ENCODE results near the gene NTSR1.

Gene NTSR1

GRCh38 chr20:62726716-62727583 is 18.3 kb downstream of the NTSR1 start:
- no peak for TF ChIP-seq TAF1 (IDR thresholded peaks at IDR 0.05; ENCODE audit: low read depth, low read length)
- no peak for TF ChIP-seq SPI1 (IDR thresholded peaks at IDR 0.05; ENCODE audit: low read depth, low read length)
- no peak for TF ChIP-seq POLR2A (IDR thresholded peaks at IDR 0.05; ENCODE audit: low read depth, low read length)
- no peak for TF ChIP-seq POU2F2 (IDR thresholded peaks at IDR 0.05; ENCODE audit: low read depth, low read length)
- no peak for TF ChIP-seq POLR2AphosphoS5 (IDR thresholded peaks at IDR 0.05; ENCODE audit: low read depth, low read length)
- no peak for TF ChIP-seq PAX5 (IDR thresholded peaks at IDR 0.05; ENCODE audit: insufficient read depth, low read length, severe bottlenecking)
- FAIRE-seq = no peak
- DNase-seq (ENCODE audit: insufficient read length, low spot score) = no peak

DNA sequence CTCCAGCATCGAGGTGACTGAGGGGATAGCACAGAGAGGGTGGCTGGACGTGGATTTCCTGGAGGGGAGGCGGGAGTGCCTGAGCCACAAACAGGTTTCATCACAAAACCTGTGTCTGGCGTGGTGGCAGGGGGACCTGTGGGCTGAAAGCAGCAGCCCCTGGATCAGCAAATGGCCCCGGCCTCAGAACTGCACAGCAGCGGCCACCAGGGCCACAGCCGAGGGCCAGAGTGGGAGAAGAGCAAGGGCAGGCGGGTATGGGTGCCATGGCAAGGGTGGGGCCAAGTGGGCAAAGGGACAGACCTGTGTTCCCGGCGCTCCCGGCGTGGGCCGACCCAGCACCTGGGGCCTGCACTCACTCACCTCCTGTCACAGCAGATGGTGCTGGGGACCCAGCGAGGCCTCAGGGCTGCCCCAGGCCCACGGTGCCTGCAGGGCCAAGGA is 19.0 kb downstream of the NTSR1 start:
- no peak for DNase-seq (ENCODE audit: insufficient read length, low spot score)
- TF ChIP-seq POLR2AphosphoS5 (IDR thresholded peaks at IDR 0.05; ENCODE audit: low read depth, low read length) (no peak), POLR2A (IDR thresholded peaks at IDR 0.05; ENCODE audit: low read depth, low read length) (no peak), TAF1 (IDR thresholded peaks at IDR 0.05; ENCODE audit: low read depth, low read length) (no peak)
- no peak for FAIRE-seq

GRCh38 chr20:62728028-62728780 is 19.6 kb downstream of the NTSR1 start:
- TF ChIP-seq POLR2A (IDR thresholded peaks at IDR 0.05; ENCODE audit: low read depth, low read length) (no peak), TAF1 (IDR thresholded peaks at IDR 0.05; ENCODE audit: low read depth, low read length) (no peak), POU2F2 (IDR thresholded peaks at IDR 0.05; ENCODE audit: low read depth, low read length) (no peak), SPI1 (IDR thresholded peaks at IDR 0.05; ENCODE audit: low read depth, low read length) (no peak), PAX5 (IDR thresholded peaks at IDR 0.05; ENCODE audit: insufficient read depth, low read length, severe bottlenecking) (no peak), POLR2AphosphoS5 (IDR thresholded peaks at IDR 0.05; ENCODE audit: low read depth, low read length) (no peak)
- FAIRE-seq = no peak
- no peak for DNase-seq (ENCODE audit: insufficient read length, low spot score)

GRCh38 chr20:62728781-62729300 is 20.2 kb downstream of the NTSR1 start:
- FAIRE-seq (no peak), DNase-seq (ENCODE audit: insufficient read length, low spot score) (no peak)

GRCh38 chr20:62730481-62730880 is 21.8 kb downstream of the NTSR1 start:
- FAIRE-seq = no peak
- TF ChIP-seq PAX5 (IDR thresholded peaks at IDR 0.05; ENCODE audit: insufficient read depth, low read length, severe bottlenecking) (no peak), POLR2A (IDR thresholded peaks at IDR 0.05; ENCODE audit: low read depth, low read length) (no peak), TAF1 (IDR thresholded peaks at IDR 0.05; ENCODE audit: low read depth, low read length) (no peak), SPI1 (IDR thresholded peaks at IDR 0.05; ENCODE audit: low read depth, low read length) (no peak), POU2F2 (IDR thresholded peaks at IDR 0.05; ENCODE audit: low read depth, low read length) (no peak), POLR2AphosphoS5 (IDR thresholded peaks at IDR 0.05; ENCODE audit: low read depth, low read length) (no peak)
- DNase-seq (ENCODE audit: insufficient read length, low spot score) = no peak

More at GRCh38 chr20:62728781-62729300, 20.2 kb downstream of the NTSR1 start:
- TF ChIP-seq SPI1 (IDR thresholded peaks at IDR 0.05; ENCODE audit: low read depth, low read length) = no peak
- TF ChIP-seq TAF1 (IDR thresholded peaks at IDR 0.05; ENCODE audit: low read depth, low read length) = no peak
- TF ChIP-seq POLR2AphosphoS5 (IDR thresholded peaks at IDR 0.05; ENCODE audit: low read depth, low read length) = no peak
- no peak for TF ChIP-seq POU2F2 (IDR thresholded peaks at IDR 0.05; ENCODE audit: low read depth, low read length)
- TF ChIP-seq PAX5 (IDR thresholded peaks at IDR 0.05; ENCODE audit: insufficient read depth, low read length, severe bottlenecking) = no peak
- TF ChIP-seq POLR2A (IDR thresholded peaks at IDR 0.05; ENCODE audit: low read depth, low read length) = no peak

- DNase-seq (ENCODE audit: insufficient read length, low spot score) (no peak), FAIRE-seq (no peak)
- TF ChIP-seq POLR2A (IDR thresholded peaks at IDR 0.05; ENCODE audit: low read depth, low read length) (no peak), PAX5 (IDR thresholded peaks at IDR 0.05; ENCODE audit: insufficient read depth, low read length, severe bottlenecking) (no peak)
These were observed 23.6 kb downstream of the NTSR1 start for GRCh38 chr20:62732031-62732760.

DNA sequence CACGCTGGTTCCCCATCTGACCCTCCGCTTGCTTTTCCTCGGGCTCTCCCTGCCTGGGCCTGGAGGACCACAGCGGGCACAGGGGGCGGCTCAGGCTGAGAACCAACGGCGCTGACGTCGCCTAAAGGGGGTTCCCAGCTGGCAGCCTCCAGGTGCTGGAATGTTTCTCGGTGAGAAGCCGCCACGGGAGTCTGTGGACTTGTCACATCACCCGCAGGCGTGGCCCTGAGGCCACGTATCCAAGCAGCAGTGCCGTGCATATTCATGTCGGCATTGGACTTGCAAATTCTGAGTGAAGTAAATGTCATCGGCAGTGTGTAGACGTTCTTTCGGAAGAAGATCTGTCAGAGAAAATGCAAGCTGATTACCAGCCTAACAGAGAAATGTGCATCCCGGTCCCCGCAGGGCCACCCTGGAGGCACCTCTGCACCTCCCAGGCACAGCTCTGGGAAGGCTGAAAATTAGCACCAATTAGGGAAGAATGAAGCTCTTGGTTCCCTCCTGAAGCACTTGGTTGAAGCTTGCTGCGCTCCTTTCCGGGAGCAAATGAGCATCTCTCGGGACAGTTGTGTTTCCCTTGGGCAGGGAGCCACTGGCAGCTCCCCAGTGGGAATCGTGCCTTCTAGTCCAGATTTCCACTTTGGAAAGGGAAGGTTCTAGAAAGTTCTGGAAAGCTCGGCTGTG is 24.3 kb downstream of the NTSR1 start:
- TF ChIP-seq PAX5 (IDR thresholded peaks at IDR 0.05; ENCODE audit: insufficient read depth, low read length, severe bottlenecking) = no peak
- no peak for TF ChIP-seq POLR2A (IDR thresholded peaks at IDR 0.05; ENCODE audit: low read depth, low read length)
- TF ChIP-seq POLR2AphosphoS5 (IDR thresholded peaks at IDR 0.05; ENCODE audit: low read depth, low read length) = no peak
- TF ChIP-seq SPI1 (IDR thresholded peaks at IDR 0.05; ENCODE audit: low read depth, low read length) = no peak
- no peak for TF ChIP-seq POU2F2 (IDR thresholded peaks at IDR 0.05; ENCODE audit: low read depth, low read length)
- TF ChIP-seq TAF1 (IDR thresholded peaks at IDR 0.05; ENCODE audit: low read depth, low read length) = no peak
- no peak for DNase-seq (ENCODE audit: insufficient read length, low spot score)
- no peak for FAIRE-seq

DNA sequence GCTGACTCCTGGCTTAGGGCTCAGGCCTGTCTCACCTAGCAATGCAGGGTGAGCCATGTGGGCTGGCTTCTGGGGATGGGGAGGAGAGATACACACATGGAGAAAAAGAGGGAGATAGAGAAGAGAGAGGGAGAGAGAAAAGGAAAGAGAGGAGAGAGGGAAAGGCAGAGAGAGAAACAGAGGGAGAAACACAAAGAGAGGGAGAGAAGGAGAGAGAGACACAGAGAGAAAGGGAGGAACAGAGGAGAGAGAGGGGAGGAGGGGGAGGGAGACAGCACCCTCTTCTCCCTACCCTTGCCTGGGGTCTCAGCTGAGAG is 24.8 kb downstream of the NTSR1 start:
- no peak for TF ChIP-seq SPI1 (IDR thresholded peaks at IDR 0.05; ENCODE audit: low read depth, low read length)
- FAIRE-seq = no peak
- DNase-seq (ENCODE audit: insufficient read length, low spot score) = no peak

DNA sequence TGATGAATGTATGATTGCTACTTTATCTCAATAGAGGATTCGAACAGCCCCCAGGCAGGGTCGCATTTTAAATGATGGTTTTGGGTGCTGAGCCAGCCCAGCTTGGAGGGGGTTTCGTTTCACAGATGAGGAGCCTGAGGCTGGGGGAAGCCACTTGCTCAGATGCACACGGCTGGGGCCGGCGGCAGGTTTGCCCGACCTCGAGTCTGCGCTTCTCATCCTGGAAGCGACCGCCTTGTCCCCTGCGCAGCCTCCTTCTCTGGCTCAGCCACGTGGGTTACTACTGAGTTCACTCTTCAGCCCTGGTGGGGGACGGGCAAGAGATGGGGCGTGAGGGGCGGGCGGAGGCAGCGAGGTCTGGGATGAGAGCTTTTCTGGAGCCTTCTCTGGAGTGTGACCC is 25.3 kb downstream of the NTSR1 start:
- FAIRE-seq = no peak

More for the DNA sequence above, 25.3 kb downstream of the NTSR1 start:
- no peak for DNase-seq (ENCODE audit: insufficient read length, low spot score)
- no peak for TF ChIP-seq PAX5 (IDR thresholded peaks at IDR 0.05; ENCODE audit: insufficient read depth, low read length, severe bottlenecking)
- no peak for TF ChIP-seq POLR2A (IDR thresholded peaks at IDR 0.05; ENCODE audit: low read depth, low read length)
- TF ChIP-seq SPI1 (IDR thresholded peaks at IDR 0.05; ENCODE audit: low read depth, low read length) = no peak
- no peak for TF ChIP-seq POLR2AphosphoS5 (IDR thresholded peaks at IDR 0.05; ENCODE audit: low read depth, low read length)
- no peak for TF ChIP-seq POU2F2 (IDR thresholded peaks at IDR 0.05; ENCODE audit: low read depth, low read length)
- no peak for TF ChIP-seq TAF1 (IDR thresholded peaks at IDR 0.05; ENCODE audit: low read depth, low read length)

Measured in GM12891 (cell line).